Measurements from ENCODE around the gene ZNF500. TPM values are rescaled to one million over a fixed set of nuclear protein-coding genes. Genes with fewer than 3 reads are reported as not detected.

ZNF500 gene
- total and polyA plus RNA-seq, 10 of the 15 experiments (the other 5 are each of a cell fraction or from before 2014, with no cell fraction given) = 0.99 to 13.1 (median 5.5) TPM

DNA sequence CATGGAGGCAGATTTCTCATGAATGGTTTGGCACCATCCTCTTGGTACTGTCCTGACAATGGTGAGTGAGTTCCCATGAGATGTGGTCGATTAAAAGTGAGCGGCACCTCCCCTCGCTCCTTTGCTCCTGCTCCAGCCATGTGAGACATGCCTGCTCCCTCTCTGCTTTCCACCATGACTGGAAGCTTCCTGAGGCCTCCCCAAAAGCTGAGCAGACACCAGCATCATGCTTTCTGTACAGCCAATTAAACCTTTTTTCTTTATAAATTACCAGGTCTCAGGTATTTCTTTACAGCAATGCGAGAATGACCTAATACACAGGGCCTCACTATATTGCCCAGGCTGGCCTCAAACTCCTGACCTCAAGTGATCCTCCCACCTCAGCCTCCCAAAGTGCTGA, 12.1 kb downstream of the ZNF500 start (continued):
- TF ChIP-seq SREBF2 (IDR thresholded peaks at IDR 0.05; ENCODE audit: low read length) (no peak), POLR2AphosphoS2 (IDR thresholded peaks at IDR 0.05; ENCODE audit: low read depth, low read length) (no peak), TCF7 (IDR thresholded peaks at IDR 0.05; ENCODE audit: borderline replicate concordance) (no peak), TARDBP (IDR thresholded peaks at IDR 0.05; ENCODE audit: borderline replicate concordance) (no peak), RCOR1 (conservative IDR thresholded peaks at IDR 0.05; ENCODE audit: low read depth, low read length) (no peak)
- TF ChIP-seq, protein P1, sequence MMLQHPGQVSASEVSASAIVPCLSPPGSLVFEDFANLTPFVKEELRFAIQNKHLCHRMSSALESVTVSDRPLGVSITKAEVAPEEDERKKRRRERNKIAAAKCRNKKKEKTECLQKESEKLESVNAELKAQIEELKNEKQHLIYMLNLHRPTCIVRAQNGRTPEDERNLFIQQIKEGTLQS (IDR thresholded peaks at IDR 0.05; ENCODE audit: borderline replicate concordance, extremely low read depth, low read depth, low read length) = no peak

DNA sequence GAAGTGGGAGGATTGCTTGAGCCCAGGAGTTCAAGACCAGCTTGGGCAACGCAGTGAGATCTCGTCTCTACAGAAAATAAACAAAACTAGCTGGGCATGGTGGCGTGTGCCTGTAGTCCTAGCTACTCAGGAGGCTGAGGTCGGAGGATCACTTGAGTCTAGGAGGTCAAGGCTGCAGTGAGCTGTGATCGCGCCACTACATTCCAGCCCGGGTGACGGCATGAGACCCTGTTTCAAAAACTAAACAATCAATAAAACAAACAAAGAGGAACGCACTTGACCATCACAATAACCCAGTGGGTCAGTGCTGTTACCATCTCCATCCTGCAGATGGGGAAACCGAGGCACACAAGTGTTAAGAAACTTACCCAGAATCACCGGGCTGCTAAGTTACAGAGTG, 13.7 kb downstream of the ZNF500 start:
- ChIA-PET CTCF (no interaction called here), RAD21 (ENCODE audit: unreplicated experiment) (no interaction called here), POLR2A (no interaction called here), SMC1A (ENCODE audit: uncharacterized antibody, unreplicated experiment) (no interaction called here)
- no peaks in the 10 kb centered on the region for H3K79me2 ChIP-seq (ENCODE audit: control insufficient read depth, insufficient read depth, low read length)
- DNase-seq (ENCODE audit: low read depth, low spot score) (no peak), ATAC-seq (no peak), FAIRE-seq (no peak)
- H4K20me1 ChIP-seq (ENCODE audit: control insufficient read depth, insufficient read depth) = no peaks in the 10 kb centered on the region
- no peak overlapping the region for H3K27ac ChIP-seq (ENCODE audit: control insufficient read depth, insufficient read depth)
- no TSS peak for BruUV-seq (replicated peaks)
- TF ChIP-seq SIN3A (IDR thresholded peaks at IDR 0.05; ENCODE audit: low read depth, low read length) = no peak
- H3K4me1 ChIP-seq (ENCODE audit: control insufficient read depth, insufficient read depth, low read length) = peaks cover 12% of the 10 kb centered on the region
- H3K4me2 ChIP-seq (ENCODE audit: control insufficient read depth, insufficient read depth) = no peak overlapping the region
- WGBS (ENCODE audit: insufficient coverage, insufficient replicate concordance, low lambda C conversion rate, missing lambda C conversion rate) = 93% methylated on average over 11 of the region's 11 CpGs
- H2AFZ ChIP-seq (ENCODE audit: control insufficient read depth, low read depth, low read length) = no peak overlapping the region
- no peaks in the 10 kb centered on the region for H3K27me3 ChIP-seq (replicated peaks in 1 of 2; ENCODE audit: control insufficient read depth in 2 of 2, insufficient read depth in 2 of 2, low read length in 1 of 2)
- peaks cover 8 to 17% of the 10 kb centered on the region in 2 experiments for H3K36me3 ChIP-seq (ENCODE audit: control insufficient read depth in 2 of 2, insufficient read depth in 2 of 2, low read length in 1 of 2)
- intact Hi-C loops (cut with micrococcal nuclease; ENCODE audit: unreplicated experiment) (no loop called here), in situ Hi-C loops (cut with MboI) (no loop called here)
- H3K9ac ChIP-seq (ENCODE audit: control insufficient read depth, insufficient read depth, low read length) = no peak overlapping the region
- H3K4me3 ChIP-seq = no peak overlapping the region
- H3K9me3 ChIP-seq (replicated peaks; ENCODE audit: control insufficient read depth, insufficient read depth, low read length) = peaks cover 4% of the 10 kb centered on the region; the same call in 1 of the 3 replicates
